ENCODE data around the gene PSD2.

DNA sequence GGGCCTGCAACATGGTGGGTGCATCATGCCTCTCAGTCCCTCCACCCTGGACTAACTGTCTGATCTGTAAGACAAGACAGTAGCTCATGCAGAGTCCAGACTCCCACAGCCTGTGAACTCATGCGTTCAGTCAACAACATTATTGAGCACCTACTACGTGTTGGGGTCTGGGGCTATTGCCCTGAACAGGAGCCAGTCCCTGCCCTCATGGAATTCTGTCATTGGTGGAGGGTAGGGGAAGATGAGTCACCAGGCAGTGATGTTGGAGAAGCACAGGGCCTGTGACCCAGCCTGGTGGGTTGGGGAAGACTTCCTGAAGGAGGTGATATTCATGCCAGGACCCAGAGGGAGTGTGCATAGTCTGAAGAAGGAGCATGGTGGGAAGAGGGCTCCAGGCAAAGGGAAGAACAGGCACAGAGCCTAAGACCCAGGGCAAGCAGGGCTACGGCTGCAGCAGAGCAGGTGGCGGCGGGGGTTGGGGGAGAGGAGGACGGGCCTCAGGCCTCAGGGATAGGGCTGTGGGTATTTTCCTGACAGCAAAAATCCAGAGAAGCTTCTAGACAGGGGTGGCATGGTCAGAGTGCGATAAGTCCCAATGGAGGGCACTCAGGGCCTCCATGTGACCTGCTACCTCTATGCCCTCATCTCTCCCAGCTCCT is 26.7 kb upstream of the PSD2 start:
- TF ChIP-seq, protein P1, sequence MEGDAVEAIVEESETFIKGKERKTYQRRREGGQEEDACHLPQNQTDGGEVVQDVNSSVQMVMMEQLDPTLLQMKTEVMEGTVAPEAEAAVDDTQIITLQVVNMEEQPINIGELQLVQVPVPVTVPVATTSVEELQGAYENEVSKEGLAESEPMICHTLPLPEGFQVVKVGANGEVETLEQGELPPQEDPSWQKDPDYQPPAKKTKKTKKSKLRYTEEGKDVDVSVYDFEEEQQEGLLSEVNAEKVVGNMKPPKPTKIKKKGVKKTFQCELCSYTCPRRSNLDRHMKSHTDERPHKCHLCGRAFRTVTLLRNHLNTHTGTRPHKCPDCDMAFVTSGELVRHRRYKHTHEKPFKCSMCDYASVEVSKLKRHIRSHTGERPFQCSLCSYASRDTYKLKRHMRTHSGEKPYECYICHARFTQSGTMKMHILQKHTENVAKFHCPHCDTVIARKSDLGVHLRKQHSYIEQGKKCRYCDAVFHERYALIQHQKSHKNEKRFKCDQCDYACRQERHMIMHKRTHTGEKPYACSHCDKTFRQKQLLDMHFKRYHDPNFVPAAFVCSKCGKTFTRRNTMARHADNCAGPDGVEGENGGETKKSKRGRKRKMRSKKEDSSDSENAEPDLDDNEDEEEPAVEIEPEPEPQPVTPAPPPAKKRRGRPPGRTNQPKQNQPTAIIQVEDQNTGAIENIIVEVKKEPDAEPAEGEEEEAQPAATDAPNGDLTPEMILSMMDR (IDR thresholded peaks at IDR 0.05), result no peak
- TF ChIP-seq EP300 (IDR thresholded peaks at IDR 0.05), result no peak
- TF ChIP-seq POLR2AphosphoS5 (IDR thresholded peaks at IDR 0.05), result no peak
- TF ChIP-seq POLR2A (IDR thresholded peaks at IDR 0.05), result no peak

All from sigmoid colon (tissue), 4 donors.